ENCODE results near the gene SOAT1.

SOAT1 gene

GRCh38 chr1:179314928-179315327, 21.3 kb downstream of the SOAT1 start:
- Histone ChIP-seq H3K4me3 (ENCODE audit: insufficient read depth, low read length, poor library complexity, severe bottlenecking) (no peak overlapping the region), H3K9me3 (ENCODE audit: insufficient read depth, low read length) (no peaks in the 10 kb centered on the region), H3K9ac (ENCODE audit: low read length) (no peak overlapping the region), H3K79me2 (ENCODE audit: insufficient read depth, low read length) (peaks cover 50% of the 10 kb centered on the region), H3K9me2 (replicated peaks; ENCODE audit: insufficient read depth, low read length) (no peaks in the 10 kb centered on the region), H3K4me2 (ENCODE audit: low read depth, low read length, poor library complexity, severe bottlenecking) (no peak overlapping the region), H3K27ac (ENCODE audit: low read depth, low read length) (no peak overlapping the region), H3K36me3 (ENCODE audit: low read length) (peaks cover 2% of the 10 kb centered on the region; the same call in 1 of the 2 replicates), H3K27me3 (ENCODE audit: low read length) (no peaks in the 10 kb centered on the region), H3F3A (ENCODE audit: insufficient read depth) (peaks cover 3% of the 10 kb centered on the region; the same call in 1 of the 2 replicates), H4K20me1 (ENCODE audit: low read depth, low read length) (no peaks in the 10 kb centered on the region), H2AFZ (ENCODE audit: low read depth, low read length, severe bottlenecking) (no peak overlapping the region)
- TF ChIP-seq EZH2phosphoT487 (conservative IDR thresholded peaks at IDR 0.05; ENCODE audit: low read length) = no peak
- TF ChIP-seq, protein P1, sequence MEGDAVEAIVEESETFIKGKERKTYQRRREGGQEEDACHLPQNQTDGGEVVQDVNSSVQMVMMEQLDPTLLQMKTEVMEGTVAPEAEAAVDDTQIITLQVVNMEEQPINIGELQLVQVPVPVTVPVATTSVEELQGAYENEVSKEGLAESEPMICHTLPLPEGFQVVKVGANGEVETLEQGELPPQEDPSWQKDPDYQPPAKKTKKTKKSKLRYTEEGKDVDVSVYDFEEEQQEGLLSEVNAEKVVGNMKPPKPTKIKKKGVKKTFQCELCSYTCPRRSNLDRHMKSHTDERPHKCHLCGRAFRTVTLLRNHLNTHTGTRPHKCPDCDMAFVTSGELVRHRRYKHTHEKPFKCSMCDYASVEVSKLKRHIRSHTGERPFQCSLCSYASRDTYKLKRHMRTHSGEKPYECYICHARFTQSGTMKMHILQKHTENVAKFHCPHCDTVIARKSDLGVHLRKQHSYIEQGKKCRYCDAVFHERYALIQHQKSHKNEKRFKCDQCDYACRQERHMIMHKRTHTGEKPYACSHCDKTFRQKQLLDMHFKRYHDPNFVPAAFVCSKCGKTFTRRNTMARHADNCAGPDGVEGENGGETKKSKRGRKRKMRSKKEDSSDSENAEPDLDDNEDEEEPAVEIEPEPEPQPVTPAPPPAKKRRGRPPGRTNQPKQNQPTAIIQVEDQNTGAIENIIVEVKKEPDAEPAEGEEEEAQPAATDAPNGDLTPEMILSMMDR (IDR thresholded peaks at IDR 0.05; ENCODE audit: insufficient read depth, low read length, poor library complexity, severe bottlenecking) = no peak

DNA sequence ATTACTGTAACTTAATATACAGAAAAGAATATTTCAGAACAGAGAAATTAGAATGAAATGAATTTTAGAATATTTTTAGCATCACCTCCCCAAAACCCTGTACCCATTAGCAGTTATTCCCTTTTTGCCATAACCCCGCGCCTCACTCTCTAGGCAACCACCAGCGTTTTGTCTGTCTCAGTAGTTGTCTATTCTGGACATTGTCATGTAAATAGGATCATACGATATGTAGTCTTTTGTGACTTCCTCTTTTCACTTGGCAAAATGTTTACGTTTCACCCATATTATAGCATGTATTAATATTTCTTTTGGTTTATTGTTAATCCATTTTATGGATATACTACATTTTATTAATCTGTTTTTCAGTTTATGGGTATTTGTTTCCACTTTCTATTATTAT, 24.9 kb downstream of the SOAT1 start:
- H3K9ac ChIP-seq (ENCODE audit: low read length) = no peak overlapping the region
- no peaks in the 10 kb centered on the region for H3K27me3 ChIP-seq (ENCODE audit: low read length)
- H3K79me2 ChIP-seq (ENCODE audit: insufficient read depth, low read length) = peaks cover 52% of the 10 kb centered on the region
- H3F3A ChIP-seq (ENCODE audit: insufficient read depth) = peaks cover 3% of the 10 kb centered on the region; the same call in 1 of the 2 replicates
- no peaks in the 10 kb centered on the region for H3K9me2 ChIP-seq (replicated peaks; ENCODE audit: insufficient read depth, low read length)
- H3K36me3 ChIP-seq (ENCODE audit: low read length) = peaks cover 7% of the 10 kb centered on the region
- H3K27ac ChIP-seq (ENCODE audit: low read depth, low read length) = peak overlapping the region; percentile 32; the same call in 1 of the 2 replicates
- H2AFZ ChIP-seq (ENCODE audit: low read depth, low read length, severe bottlenecking) = no peak overlapping the region
- no peaks in the 10 kb centered on the region for H3K9me3 ChIP-seq (ENCODE audit: insufficient read depth, low read length)
- TF ChIP-seq, protein P1 (IDR thresholded peaks at IDR 0.05; ENCODE audit: insufficient read depth, low read length, poor library complexity, severe bottlenecking) = no peak
- TF ChIP-seq EZH2phosphoT487 (conservative IDR thresholded peaks at IDR 0.05; ENCODE audit: low read length) = no peak
- H3K4me3 ChIP-seq (ENCODE audit: insufficient read depth, low read length, poor library complexity, severe bottlenecking) = no peak overlapping the region
- no peaks in the 10 kb centered on the region for H4K20me1 ChIP-seq (ENCODE audit: low read depth, low read length)
- peak overlapping the region; percentile 45 for H3K4me2 ChIP-seq (ENCODE audit: low read depth, low read length, poor library complexity, severe bottlenecking)

DNA sequence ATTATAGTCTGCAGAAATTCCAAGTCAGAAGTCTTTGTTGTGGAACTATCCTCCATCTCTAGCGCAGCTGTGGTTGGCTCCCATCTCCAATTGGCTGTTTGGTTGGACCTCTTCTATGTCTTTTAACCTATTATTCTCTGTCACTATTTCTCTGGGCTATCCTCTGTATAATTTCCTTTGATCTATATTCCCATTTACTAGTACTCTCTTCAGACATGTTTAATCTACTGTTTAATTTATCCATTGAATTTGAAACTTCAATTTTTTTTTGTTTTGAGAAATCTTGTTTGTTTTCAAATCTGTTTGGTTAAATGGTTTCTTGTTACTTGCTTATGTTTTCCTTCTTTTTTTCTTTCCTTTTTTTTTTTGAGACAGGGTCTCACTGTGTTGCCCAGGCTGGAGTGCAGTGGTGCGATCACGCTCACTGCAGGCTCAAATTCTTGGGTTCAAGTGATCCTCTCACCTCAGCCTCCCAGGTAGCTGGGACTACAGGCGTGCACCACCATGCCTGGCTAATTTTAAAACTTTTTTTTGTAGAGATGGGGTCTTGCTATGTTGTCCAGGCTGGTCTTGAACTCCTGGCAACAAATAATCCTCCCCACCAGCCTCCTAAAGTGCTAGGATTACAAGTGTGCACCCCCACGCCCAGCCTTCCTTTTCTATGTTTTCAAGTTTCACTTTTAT, 28.1 kb downstream of the SOAT1 start:
- no peak for TF ChIP-seq EZH2phosphoT487 (conservative IDR thresholded peaks at IDR 0.05; ENCODE audit: low read length)
- TF ChIP-seq, protein P1 (IDR thresholded peaks at IDR 0.05; ENCODE audit: insufficient read depth, low read length, poor library complexity, severe bottlenecking) = no peak
- Histone ChIP-seq H2AFZ (ENCODE audit: low read depth, low read length, severe bottlenecking) (no peak overlapping the region), H3K27me3 (ENCODE audit: low read length) (no peaks in the 10 kb centered on the region), H3K4me3 (ENCODE audit: insufficient read depth, low read length, poor library complexity, severe bottlenecking) (no peak overlapping the region), H3K27ac (ENCODE audit: low read depth, low read length) (no peak overlapping the region), H4K20me1 (ENCODE audit: low read depth, low read length) (no peaks in the 10 kb centered on the region), H3K36me3 (ENCODE audit: low read length) (peaks cover 7% of the 10 kb centered on the region), H3K79me2 (ENCODE audit: insufficient read depth, low read length) (peaks cover 38% of the 10 kb centered on the region), H3K9me3 (ENCODE audit: insufficient read depth, low read length) (no peaks in the 10 kb centered on the region), H3K9me2 (replicated peaks; ENCODE audit: insufficient read depth, low read length) (no peaks in the 10 kb centered on the region), H3F3A (ENCODE audit: insufficient read depth) (0 out of 2 replicates have a peak, but pooled peaks cover 3% of the 10 kb centered on the region), H3K9ac (ENCODE audit: low read length) (no peak overlapping the region), H3K4me2 (ENCODE audit: low read depth, low read length, poor library complexity, severe bottlenecking) (no peak overlapping the region)

Data from SU-DHL-6 (cell line).